CD4-positive, alpha-beta T cell treated with Interleukin-17A for 4 hours (primary cell): Measurements from ENCODE around the gene SERPIND1.
"Not testable (repeated sequence)": the region's sequence is repeated elsewhere in the genome, so short reads cannot be mapped to it uniquely, and the experiment has no call there.

Experiments used
- DNase-seq: peaks from one replicate; pipeline ENCODE4 v3.0.0-alpha.2; 2020; ENCODE audit warnings: mixed read lengths

Gene SERPIND1

GRCh38 chr22:20818471-20818870 lies 44.6 kb downstream of the SERPIND1 start:
- DNase-seq, result no peak

GRCh38 chr22:20819471-20819870 lies 45.6 kb downstream of the SERPIND1 start:
- no peak for DNase-seq

- DNase-seq, result not testable (repeated sequence)
These were observed 47.9 kb downstream of the SERPIND1 start for GRCh38 chr22:20821717-20822239.

- DNase-seq, result no peak
These were observed 48.3 kb downstream of the SERPIND1 start for GRCh38 chr22:20822240-20822639.

- DNase-seq, result no peak
These were observed 49.4 kb downstream of the SERPIND1 start for GRCh38 chr22:20823264-20823663.

GRCh38 chr22:20825216-20825615 lies 51.3 kb downstream of the SERPIND1 start:
- DNase-seq, result not testable (repeated sequence)

GRCh38 chr22:20825624-20826023 lies 51.7 kb downstream of the SERPIND1 start:
- no peak for DNase-seq

- DNase-seq, result not testable (repeated sequence)
These were observed 52.6 kb downstream of the SERPIND1 start for GRCh38 chr22:20826373-20827152.

- no peak for DNase-seq
These were observed 55.7 kb downstream of the SERPIND1 start for GRCh38 chr22:20829491-20830134.

- no peak for DNase-seq
These were observed 59.3 kb downstream of the SERPIND1 start for GRCh38 chr22:20833225-20833665.

- DNase-seq, result no peak
These were observed 60.3 kb downstream of the SERPIND1 start for GRCh38 chr22:20834206-20834605.

- no peak for DNase-seq
These were observed 60.8 kb downstream of the SERPIND1 start for GRCh38 chr22:20834725-20835124.
